ENCODE results near the gene EYS. TPM values are rescaled to one million over a fixed set of nuclear protein-coding genes. Genes with fewer than 3 reads are reported as not detected.

Gene EYS
- total RNA-seq, 2 donors from 2014 or later, result not detected

- Mint-ChIP-seq H3K36me3 (ENCODE audit: low read depth) (no peaks in the 10 kb centered on the region), H3K4me3 (no peak overlapping the region), H3K27ac (no peak overlapping the region), H3K9me3 (peaks cover 18% of the 10 kb centered on the region), H3K4me1 (no peaks in the 10 kb centered on the region), H3K27me3 (no peaks in the 10 kb centered on the region)
- ATAC-seq (replicated peaks), result no peak
These were observed 1042.5 kb downstream of the EYS start for GRCh38 chr6:64664480-64664879.

DNA sequence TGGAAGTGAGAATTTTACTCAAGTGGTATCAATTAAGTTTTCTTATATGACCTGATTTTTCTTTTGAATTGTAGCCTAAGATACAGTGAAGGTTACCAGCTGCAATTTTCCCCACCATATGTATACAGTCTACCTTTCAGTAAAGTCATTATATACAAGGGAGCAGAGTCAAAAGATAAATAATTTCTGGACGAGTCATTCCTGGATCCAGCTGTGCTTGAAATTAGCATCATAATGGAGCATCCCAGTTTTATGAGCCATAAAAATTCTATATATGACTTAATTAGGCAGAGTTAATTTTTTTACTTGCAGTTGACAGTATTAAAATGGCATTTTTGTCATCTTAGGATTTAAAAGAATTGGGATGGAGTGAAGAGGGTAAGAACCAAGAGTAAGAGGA lies 1063.0 kb downstream of the EYS start:
- ATAC-seq (replicated peaks), result no peak
- H3K9me3 Mint-ChIP-seq, result peaks cover 3% of the 10 kb centered on the region
- no peak overlapping the region for H3K27ac Mint-ChIP-seq
- no peak overlapping the region for H3K4me3 Mint-ChIP-seq
- no peaks in the 10 kb centered on the region for H3K36me3 Mint-ChIP-seq (ENCODE audit: low read depth)
- H3K27me3 Mint-ChIP-seq, result no peaks in the 10 kb centered on the region
- H3K4me1 Mint-ChIP-seq, result no peaks in the 10 kb centered on the region

DNA sequence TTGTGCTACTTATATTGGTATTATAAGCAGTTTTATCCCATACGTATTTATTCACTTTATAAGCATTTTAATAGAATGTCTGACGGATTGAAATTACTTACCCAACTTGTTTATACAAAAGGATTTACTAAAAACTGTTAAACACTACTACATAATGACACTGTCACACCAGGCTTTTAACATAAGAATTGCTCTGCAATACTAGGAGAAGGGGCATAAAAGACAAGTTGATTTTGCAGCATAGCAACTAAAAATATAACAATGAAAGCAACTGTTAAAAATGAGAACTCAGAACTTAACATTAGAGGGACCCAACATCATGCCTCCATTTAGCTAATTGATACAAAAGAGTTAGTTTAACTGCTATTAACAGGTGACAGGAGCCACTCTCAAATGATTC lies 1076.1 kb downstream of the EYS start:
- no peak overlapping the region for H3K4me3 Mint-ChIP-seq
- H3K27ac Mint-ChIP-seq, result no peak overlapping the region
- H3K9me3 Mint-ChIP-seq, result peaks cover 4% of the 10 kb centered on the region
- no peaks in the 10 kb centered on the region for H3K4me1 Mint-ChIP-seq
- H3K36me3 Mint-ChIP-seq (ENCODE audit: low read depth), result no peaks in the 10 kb centered on the region
- H3K27me3 Mint-ChIP-seq, result no peaks in the 10 kb centered on the region
- ATAC-seq (replicated peaks), result no peak

DNA sequence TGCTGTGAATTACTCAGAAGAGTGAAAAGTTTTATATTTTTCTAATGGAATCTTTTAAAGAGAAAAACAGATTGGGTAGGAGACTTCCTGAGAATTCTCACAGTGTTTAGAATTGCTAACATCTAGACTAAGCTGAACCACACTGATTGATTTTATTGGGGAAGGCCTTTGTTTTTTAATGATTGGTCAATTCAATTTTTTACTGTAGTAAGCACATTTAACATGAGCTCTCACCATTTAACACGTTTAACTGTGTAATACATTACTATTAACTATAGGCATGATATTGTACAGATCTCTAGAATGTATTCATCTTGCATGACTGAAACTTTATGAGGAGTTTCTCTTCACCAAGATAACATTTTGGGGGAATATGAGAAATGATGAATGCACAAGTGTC lies 1084.1 kb downstream of the EYS start:
- Mint-ChIP-seq H3K27me3 (no peaks in the 10 kb centered on the region), H3K36me3 (ENCODE audit: low read depth) (no peaks in the 10 kb centered on the region), H3K4me3 (no peak overlapping the region), H3K4me1 (no peaks in the 10 kb centered on the region), H3K9me3 (peaks cover 14% of the 10 kb centered on the region), H3K27ac (no peak overlapping the region)
- no peak for ATAC-seq (replicated peaks)

GRCh38 chr6:64602993-64603392 lies 1104.0 kb downstream of the EYS start:
- H3K27ac Mint-ChIP-seq, result no peak overlapping the region
- no peak for ATAC-seq (replicated peaks)
- H3K4me3 Mint-ChIP-seq, result no peak overlapping the region
- H3K9me3 Mint-ChIP-seq, result peaks cover 21% of the 10 kb centered on the region
- no peaks in the 10 kb centered on the region for H3K4me1 Mint-ChIP-seq
- H3K27me3 Mint-ChIP-seq, result no peaks in the 10 kb centered on the region
- H3K36me3 Mint-ChIP-seq (ENCODE audit: low read depth), result no peaks in the 10 kb centered on the region

DNA sequence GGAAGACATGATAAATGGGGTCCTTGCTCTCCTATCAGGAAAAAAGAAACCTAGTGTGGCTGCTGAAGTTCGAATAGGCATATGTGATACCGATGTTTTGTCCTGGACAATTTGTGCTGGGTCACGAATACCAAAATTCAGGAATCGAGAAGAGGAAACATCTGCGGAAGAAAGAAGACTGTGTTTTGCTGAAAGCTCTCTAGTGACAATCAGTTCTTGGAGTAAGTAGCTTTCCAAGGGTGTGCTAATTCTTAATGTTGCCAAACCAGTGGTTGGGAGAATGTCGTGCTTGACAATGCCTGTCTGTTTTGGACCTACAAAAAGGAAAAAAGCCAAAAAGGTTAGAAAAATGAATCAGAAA lies 1115.4 kb downstream of the EYS start:
- peaks cover 6% of the 10 kb centered on the region for H3K9me3 Mint-ChIP-seq
- H3K27me3 Mint-ChIP-seq, result no peaks in the 10 kb centered on the region
- no peak for ATAC-seq (replicated peaks)
- no peak overlapping the region for H3K4me3 Mint-ChIP-seq
- no peaks in the 10 kb centered on the region for H3K4me1 Mint-ChIP-seq
- H3K27ac Mint-ChIP-seq, result no peak overlapping the region
- no peaks in the 10 kb centered on the region for H3K36me3 Mint-ChIP-seq (ENCODE audit: low read depth)

DNA sequence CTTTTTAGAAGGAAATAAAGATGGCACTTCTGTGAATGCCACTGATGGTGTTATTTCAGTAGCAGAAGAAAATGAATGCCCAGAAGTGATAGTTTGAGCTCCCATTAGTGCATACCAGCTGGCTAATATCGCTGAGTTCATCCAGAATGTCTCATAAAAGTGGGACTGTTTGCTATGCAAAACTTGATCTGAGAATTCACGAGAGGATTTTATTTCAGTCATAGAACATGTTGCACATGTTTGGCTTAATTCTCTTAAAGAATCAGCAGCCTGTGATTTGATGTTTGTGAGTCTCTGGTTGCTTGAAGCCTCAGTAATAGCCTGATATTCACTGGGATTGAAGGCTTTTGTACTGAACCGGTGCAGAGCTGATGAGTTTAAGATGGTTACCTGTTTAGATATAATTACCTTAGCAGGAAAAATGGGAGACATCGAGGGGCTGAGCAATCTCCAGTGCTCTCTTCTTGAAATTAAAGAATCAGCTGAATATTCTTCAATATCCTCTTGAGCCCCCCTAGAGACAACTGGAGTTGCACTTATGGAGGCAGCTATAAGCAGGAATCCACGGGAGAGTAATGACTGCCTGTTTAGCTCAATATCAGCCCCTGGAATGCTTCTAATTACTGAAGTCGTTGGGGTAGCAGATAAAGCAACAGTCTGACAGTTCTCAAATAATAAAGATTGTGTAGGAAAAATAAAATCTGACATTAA lies 1115.9 kb downstream of the EYS start:
- Mint-ChIP-seq H3K36me3 (ENCODE audit: low read depth) (no peaks in the 10 kb centered on the region), H3K4me1 (no peaks in the 10 kb centered on the region), H3K9me3 (peaks cover 6% of the 10 kb centered on the region), H3K4me3 (no peak overlapping the region), H3K27ac (no peak overlapping the region), H3K27me3 (no peaks in the 10 kb centered on the region)
- no peak for ATAC-seq (replicated peaks)

- Mint-ChIP-seq H3K4me1 (no peaks in the 10 kb centered on the region), H3K36me3 (ENCODE audit: low read depth) (no peaks in the 10 kb centered on the region), H3K4me3 (no peak overlapping the region), H3K9me3 (no peaks in the 10 kb centered on the region), H3K27ac (no peak overlapping the region), H3K27me3 (no peaks in the 10 kb centered on the region)
- no peak for ATAC-seq (replicated peaks)
These were observed 1117.1 kb downstream of the EYS start for GRCh38 chr6:64589961-64590360.

- ATAC-seq (replicated peaks), result no peak
- H3K27ac Mint-ChIP-seq, result no peak overlapping the region
- H3K4me3 Mint-ChIP-seq, result no peak overlapping the region
- no peaks in the 10 kb centered on the region for H3K27me3 Mint-ChIP-seq
- no peaks in the 10 kb centered on the region for H3K4me1 Mint-ChIP-seq
- H3K9me3 Mint-ChIP-seq, result peaks cover 9% of the 10 kb centered on the region
- no peaks in the 10 kb centered on the region for H3K36me3 Mint-ChIP-seq (ENCODE audit: low read depth)
These were observed 1126.7 kb downstream of the EYS start for GRCh38 chr6:64580346-64580745.

GRCh38 chr6:64553249-64553786 lies 1153.7 kb downstream of the EYS start:
- Mint-ChIP-seq H3K9me3 (peaks cover 3% of the 10 kb centered on the region), H3K4me3 (no peak overlapping the region), H3K36me3 (ENCODE audit: low read depth) (no peaks in the 10 kb centered on the region), H3K27me3 (no peaks in the 10 kb centered on the region), H3K27ac (no peak overlapping the region), H3K4me1 (no peaks in the 10 kb centered on the region)
- no peak for ATAC-seq (replicated peaks)

DNA sequence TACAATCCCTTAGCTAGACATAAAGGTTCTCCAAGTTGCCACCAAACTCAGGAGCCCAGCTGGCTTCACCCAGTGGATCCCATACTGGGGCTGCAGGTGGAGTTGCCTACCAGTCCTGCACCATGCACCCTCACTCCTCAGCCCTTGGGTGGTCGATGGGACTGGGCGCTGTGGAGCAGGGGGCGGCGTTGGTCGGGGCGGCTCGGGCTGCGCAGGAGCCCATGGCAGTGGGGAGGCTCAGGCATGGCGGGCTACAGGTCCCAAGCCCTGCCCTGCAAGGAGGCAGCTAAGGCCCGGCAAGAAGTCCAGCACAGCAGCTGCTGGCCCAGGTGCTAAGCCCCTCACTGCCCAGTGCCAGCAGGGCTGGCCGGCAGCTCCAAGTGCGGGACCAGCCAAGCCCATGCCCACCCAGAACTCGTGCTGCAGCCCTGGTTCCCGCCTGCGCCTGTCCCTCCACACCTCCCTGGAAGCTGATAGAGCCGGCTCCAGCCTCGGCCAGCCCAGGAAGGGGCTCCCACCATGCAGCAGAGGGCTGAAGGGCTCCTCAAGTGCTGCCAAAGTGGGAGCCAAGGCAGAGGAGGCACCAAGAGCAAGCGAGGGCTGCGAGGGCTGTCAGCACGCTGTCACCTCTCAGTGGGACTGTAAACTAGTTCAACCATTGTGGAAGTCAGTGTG lies 1159.3 kb downstream of the EYS start:
- H3K9me3 Mint-ChIP-seq, result peaks cover 8% of the 10 kb centered on the region

DNA sequence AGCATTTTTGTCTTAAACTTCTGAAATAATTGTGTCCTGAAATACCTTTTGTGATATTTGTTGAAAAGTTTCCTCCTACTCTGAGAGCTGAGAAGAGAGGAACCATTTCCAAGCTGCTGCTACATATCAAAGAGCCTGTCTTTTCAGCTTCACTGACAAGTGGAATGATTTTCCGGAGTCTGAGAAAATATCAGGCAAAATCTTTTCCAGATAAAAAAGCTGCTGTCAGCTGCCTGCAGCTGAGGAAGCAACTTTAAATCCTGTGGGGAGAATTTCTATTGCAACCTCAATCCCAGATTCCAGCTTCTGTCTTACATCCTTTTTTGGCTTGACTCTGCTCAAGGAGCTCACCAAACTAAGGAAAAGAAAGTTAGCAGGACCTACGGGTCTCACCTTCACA lies 1167.1 kb downstream of the EYS start:
- Mint-ChIP-seq H3K27ac (no peak overlapping the region), H3K4me3 (no peak overlapping the region), H3K9me3 (peaks cover 5% of the 10 kb centered on the region), H3K36me3 (ENCODE audit: low read depth) (no peaks in the 10 kb centered on the region), H3K4me1 (no peaks in the 10 kb centered on the region), H3K27me3 (no peaks in the 10 kb centered on the region)
- no peak for ATAC-seq (replicated peaks)

More for the DNA sequence above, 1159.3 kb downstream of the EYS start:
- Mint-ChIP-seq H3K4me3 (no peak overlapping the region), H3K27ac (no peak overlapping the region), H3K36me3 (ENCODE audit: low read depth) (no peaks in the 10 kb centered on the region), H3K27me3 (no peaks in the 10 kb centered on the region), H3K4me1 (no peaks in the 10 kb centered on the region)
- no peak for ATAC-seq (replicated peaks)

DNA sequence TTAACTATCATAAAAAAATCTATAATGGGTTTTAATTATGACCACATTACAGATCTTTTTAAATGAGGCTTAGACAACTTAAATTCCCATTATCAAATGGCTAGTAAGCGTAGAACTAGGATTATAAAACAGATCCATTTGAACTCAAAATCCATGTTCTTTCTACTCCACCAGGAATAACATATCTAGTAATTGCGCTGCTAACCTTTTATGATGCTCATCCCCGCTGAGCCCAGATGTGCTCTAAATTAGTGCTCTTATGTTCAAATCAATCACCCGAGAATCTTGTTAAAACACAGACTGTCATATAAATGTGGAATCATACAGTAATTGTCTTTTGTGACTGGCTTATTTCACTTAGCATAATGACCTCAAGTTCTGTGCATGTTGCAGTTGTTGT lies 1168.3 kb downstream of the EYS start:
- no peaks in the 10 kb centered on the region for H3K27me3 Mint-ChIP-seq
- no peak for ATAC-seq (replicated peaks)

GRCh38 chr6:64527899-64528298 lies 1179.1 kb downstream of the EYS start:
- no peaks in the 10 kb centered on the region for H3K27me3 Mint-ChIP-seq
- no peak overlapping the region for H3K27ac Mint-ChIP-seq
- ATAC-seq (replicated peaks), result no peak
- H3K4me1 Mint-ChIP-seq, result no peaks in the 10 kb centered on the region
- H3K4me3 Mint-ChIP-seq, result no peak overlapping the region
- H3K36me3 Mint-ChIP-seq (ENCODE audit: low read depth), result no peaks in the 10 kb centered on the region
- peaks cover 15% of the 10 kb centered on the region for H3K9me3 Mint-ChIP-seq

More for the DNA sequence above, 1168.3 kb downstream of the EYS start:
- Mint-ChIP-seq H3K9me3 (no peaks in the 10 kb centered on the region), H3K36me3 (ENCODE audit: low read depth) (no peaks in the 10 kb centered on the region), H3K27ac (no peak overlapping the region), H3K4me3 (no peak overlapping the region), H3K4me1 (no peaks in the 10 kb centered on the region)

- H3K4me1 Mint-ChIP-seq, result no peaks in the 10 kb centered on the region
- H3K9me3 Mint-ChIP-seq, result peaks cover 16% of the 10 kb centered on the region
- H3K27me3 Mint-ChIP-seq, result no peaks in the 10 kb centered on the region
- no peak for ATAC-seq (replicated peaks)
- no peaks in the 10 kb centered on the region for H3K36me3 Mint-ChIP-seq (ENCODE audit: low read depth)
- no peak overlapping the region for H3K4me3 Mint-ChIP-seq
- H3K27ac Mint-ChIP-seq, result no peak overlapping the region
These were observed 1184.2 kb downstream of the EYS start for GRCh38 chr6:64522859-64523258.

Data from activated T-helper 17 cell treated with anti-CD3 and anti-CD28 coated beads, Interleukin-2, amount 50 U/mL, for 72 hours (primary cell).